Endothelial cell of umbilical vein (primary cell): ENCODE results near the gene LRRC56.

Source experiments
- FOS ChIP-seq: IDR thresholded peaks from 2 replicates; pipeline ENCODE4 v1.6.1; 2011; ENCODE audit warnings: mild to moderate bottlenecking, low read length, moderate library complexity, borderline replicate concordance; ENCODE audit not compliant: insufficient read depth
- JUN ChIP-seq: IDR thresholded peaks from 2 replicates; pipeline ENCODE4 v1.6.1; 2011; ENCODE audit warnings: borderline replicate concordance, low read depth; ENCODE audit not compliant: insufficient read length, insufficient read depth
- POLR2A ChIP-seq: IDR thresholded peaks from 2 replicates; pipeline ENCODE4 v1.6.1; 2012; ENCODE audit warnings: low read depth, mild to moderate bottlenecking, control low read depth, low read length
- POLR2AphosphoS5 ChIP-seq: IDR thresholded peaks from 2 replicates; pipeline ENCODE4 v1.6.1; 2012; ENCODE audit warnings: low read depth, mild to moderate bottlenecking, control low read depth, low read length, moderate library complexity; ENCODE audit not compliant: insufficient read depth
- TF ChIP-seq, protein P1 (sequence below), 2 donors: IDR thresholded peaks; 1 replicate in 1 of 2; 2 replicates in 1 of 2; pipeline ENCODE4 v1.5.1; 2011; ENCODE audit warnings: low read length in 2 of 2, mild to moderate bottlenecking in 2 of 2, moderate library complexity in 2 of 2, control low read depth in 1 of 2, inconsistent platforms in 1 of 2, low read depth in 1 of 2; ENCODE audit not compliant: insufficient read depth in 1 of 2; ENCODE audit errors: extremely low read depth in 1 of 2

DNA sequence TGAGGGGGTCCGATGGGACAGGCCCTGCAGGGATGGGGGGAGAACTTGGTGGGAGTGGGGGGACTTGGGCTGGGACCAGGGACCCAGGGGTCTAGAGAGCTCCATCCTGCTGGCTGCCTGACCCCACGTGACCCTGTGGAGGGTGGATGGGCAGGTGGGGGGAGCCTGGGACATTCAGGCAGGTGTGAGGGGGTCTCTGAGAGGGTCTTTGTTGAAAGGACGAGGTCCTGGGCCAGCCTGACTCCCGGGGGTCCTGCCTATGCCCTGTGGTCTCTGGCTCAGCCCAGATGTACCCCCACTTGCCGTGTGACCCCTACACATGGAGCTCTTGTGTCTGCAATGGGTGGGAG, 7.5 kb downstream of the LRRC56 start:
- no peak for TF ChIP-seq JUN
- TF ChIP-seq POLR2AphosphoS5, result no peak
- TF ChIP-seq, protein P1, sequence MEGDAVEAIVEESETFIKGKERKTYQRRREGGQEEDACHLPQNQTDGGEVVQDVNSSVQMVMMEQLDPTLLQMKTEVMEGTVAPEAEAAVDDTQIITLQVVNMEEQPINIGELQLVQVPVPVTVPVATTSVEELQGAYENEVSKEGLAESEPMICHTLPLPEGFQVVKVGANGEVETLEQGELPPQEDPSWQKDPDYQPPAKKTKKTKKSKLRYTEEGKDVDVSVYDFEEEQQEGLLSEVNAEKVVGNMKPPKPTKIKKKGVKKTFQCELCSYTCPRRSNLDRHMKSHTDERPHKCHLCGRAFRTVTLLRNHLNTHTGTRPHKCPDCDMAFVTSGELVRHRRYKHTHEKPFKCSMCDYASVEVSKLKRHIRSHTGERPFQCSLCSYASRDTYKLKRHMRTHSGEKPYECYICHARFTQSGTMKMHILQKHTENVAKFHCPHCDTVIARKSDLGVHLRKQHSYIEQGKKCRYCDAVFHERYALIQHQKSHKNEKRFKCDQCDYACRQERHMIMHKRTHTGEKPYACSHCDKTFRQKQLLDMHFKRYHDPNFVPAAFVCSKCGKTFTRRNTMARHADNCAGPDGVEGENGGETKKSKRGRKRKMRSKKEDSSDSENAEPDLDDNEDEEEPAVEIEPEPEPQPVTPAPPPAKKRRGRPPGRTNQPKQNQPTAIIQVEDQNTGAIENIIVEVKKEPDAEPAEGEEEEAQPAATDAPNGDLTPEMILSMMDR (IDR thresholded peaks at IDR 0.05; ENCODE audit: extremely low read depth in 1 of 2, insufficient read depth in 1 of 2, low read depth in 1 of 2, low read length in 2 of 2), result no peak
- no peak for TF ChIP-seq POLR2A
- no peak for TF ChIP-seq FOS
